Endothelial cell of umbilical vein (primary cell): ENCODE results near the gene PTCH2. TPM values are rescaled to one million over a fixed set of nuclear protein-coding genes. Genes with fewer than 3 reads are reported as not detected.

Experiments
- BruUV-seq: library from RNA; stranded (reverse); fragments of 400-500 nt; replicated peaks from 2 replicates; lab custom pipeline; 2021; lab: Mats Ljungman, UMichigan
- CTCF ChIA-PET: fragments of 300-600, 350-600 bp; sonication (Branson Sonifier 250); formaldehyde crosslinking; loops from one replicate; lab custom pipeline; 2021; ENCODE audit warnings: antibody characterized with exemption, inconsistent platforms; lab: Charles Lee
- POLR2A ChIA-PET: fragments of 300-600, 350-600 bp; sonication (Branson Sonifier 250); formaldehyde crosslinking; loops from one replicate; lab custom pipeline; 2021; ENCODE audit warnings: antibody characterized with exemption, inconsistent platforms; lab: Charles Lee
- DNase-seq: peaks from one replicate; pipeline ENCODE4 v3.0.0-alpha.2; 2011; ENCODE audit warnings: low read depth, low spot score
- FAIRE-seq: peaks from 2 replicates; lab custom pipeline; 2011; peaks lifted over from hg19 to GRCh38; lab: Jason Lieb, UNC
- H2AFZ ChIP-seq: 2 replicates; pipeline ENCODE4 v1.6.0; 2012; ENCODE audit warnings: low read depth, low read length, control low read depth, inconsistent platforms
- H3K27ac ChIP-seq: 2 replicates; pipeline ENCODE4 v1.5.1; 2011; ENCODE audit warnings: low read depth, mild to moderate bottlenecking, control low read depth, low read length, moderate library complexity; ENCODE audit not compliant: insufficient read depth
- H3K27me3 ChIP-seq, 2 experiments: 2 replicates each; pipeline versions ENCODE4 v1.6.0 to v1.6.1; 2011; ENCODE audit warnings: low read length in 2 of 2, mixed read lengths in 1 of 2; ENCODE audit not compliant: control insufficient read depth in 2 of 2, insufficient read depth in 2 of 2
- H3K36me3 ChIP-seq, 2 experiments: 2 replicates in 1 of 2; 3 replicates in 1 of 2; pipeline ENCODE4 v1.5.1; 2011; ENCODE audit warnings: low read length in 2 of 2, mild to moderate bottlenecking in 1 of 2, moderate library complexity in 1 of 2; ENCODE audit not compliant: control insufficient read depth in 2 of 2, insufficient read depth in 2 of 2; ENCODE audit errors: extremely low read depth in 1 of 2
- H3K4me1 ChIP-seq: 3 replicates; pipeline ENCODE4 v1.5.1; 2011; ENCODE audit warnings: mild to moderate bottlenecking, low read length; ENCODE audit not compliant: control insufficient read depth, insufficient read depth; ENCODE audit errors: extremely low read depth
- H3K4me2 ChIP-seq: 2 replicates; pipeline ENCODE4 v1.6.1; 2011; ENCODE audit warnings: low read length, control low read depth, mixed read lengths; ENCODE audit not compliant: insufficient read depth
- H3K4me3 ChIP-seq, 3 experiments: fragments of 200-600 bp in 1 of 3; sonication (generic), shearing (Covaris generic) in 1 of 3; replicated peaks in 1 of 3; 2 replicates each; pipeline ENCODE4 v1.5.1; 2011 to 2016; ENCODE audit warnings: control low read depth in 3 of 3, low read length in 3 of 3, mild to moderate bottlenecking in 2 of 3, inconsistent platforms in 1 of 3, low read depth in 1 of 3, moderate library complexity in 1 of 3; ENCODE audit not compliant: insufficient read depth in 1 of 3
- H3K79me2 ChIP-seq: 2 replicates; pipeline ENCODE4 v1.6.0; 2012; ENCODE audit warnings: low read length, inconsistent platforms; ENCODE audit not compliant: control insufficient read depth, insufficient read depth
- H3K9ac ChIP-seq: replicated peaks from 2 replicates; pipeline ENCODE3; 2011; ENCODE audit warnings: low read length, control low read depth; ENCODE audit not compliant: insufficient read depth; ENCODE audit errors: extremely low read depth
- H3K9me1 ChIP-seq: replicated peaks from 3 replicates; pipeline ENCODE4 v1.6.0; 2011; ENCODE audit warnings: mild to moderate bottlenecking, low read length; ENCODE audit not compliant: control insufficient read depth, insufficient read depth; ENCODE audit errors: extremely low read depth
- H3K9me3 ChIP-seq: replicated peaks from 2 replicates; pipeline ENCODE4 v1.5.1; 2012; ENCODE audit warnings: low read length, inconsistent platforms; ENCODE audit not compliant: control insufficient read depth, insufficient read depth
- H4K20me1 ChIP-seq: replicated peaks from 2 replicates; pipeline ENCODE3; 2011; ENCODE audit warnings: mild to moderate bottlenecking, low read length; ENCODE audit not compliant: control insufficient read depth, insufficient read depth; ENCODE audit errors: extremely low read depth
- CTCF ChIP-seq, 2 donors: IDR thresholded peaks; 1 replicate in 1 of 2; 2 replicates in 1 of 2; pipeline ENCODE4 v1.5.1; 2011; ENCODE audit warnings: low read length in 2 of 2, mild to moderate bottlenecking in 2 of 2, moderate library complexity in 2 of 2, control low read depth in 1 of 2, inconsistent platforms in 1 of 2, low read depth in 1 of 2; ENCODE audit not compliant: insufficient read depth in 1 of 2; ENCODE audit errors: extremely low read depth in 1 of 2
- GATA2 ChIP-seq: IDR thresholded peaks from 2 replicates; pipeline ENCODE4 v1.7.0; 2011; ENCODE audit warnings: low read depth, mild to moderate bottlenecking, moderate library complexity, mixed read lengths, low read length; ENCODE audit not compliant: insufficient read length, insufficient read depth
- JUN ChIP-seq: IDR thresholded peaks from 2 replicates; pipeline ENCODE4 v1.6.1; 2011; ENCODE audit warnings: borderline replicate concordance, low read depth; ENCODE audit not compliant: insufficient read length, insufficient read depth
- MYC ChIP-seq: IDR thresholded peaks from one replicate; pipeline ENCODE4 v1.6.1; 2011; ENCODE audit warnings: mild to moderate bottlenecking, low read depth, low read length
- POLR2AphosphoS5 ChIP-seq: IDR thresholded peaks from 2 replicates; pipeline ENCODE4 v1.6.1; 2012; ENCODE audit warnings: low read depth, mild to moderate bottlenecking, control low read depth, low read length, moderate library complexity; ENCODE audit not compliant: insufficient read depth
- dilution Hi-C: fragments of 300-500 bp; cut with MboI; formaldehyde crosslinking; loops from one replicate; pipeline ENCODE4 v1.15.0; 2019; ENCODE audit warnings: low sequenced_read_pairs; ENCODE audit not compliant: extremely low pct_ligation_motif_present
- intact Hi-C: fragments of 100-400 bp; cut with micrococcal nuclease; formaldehyde crosslinking; loops from one replicate; pipeline ENCODE4 v1.10.0; 2022
- polyA plus RNA-seq, 4 experiments: library from polyadenylated mRNA; depleted of rRNA in 3 of 4; stranded (reverse) in 3 of 4; unstranded in 1 of 4; fragments of >200 nt; gene quantifications; 2 replicates each; pipeline versions ENCODE4 v1.2.1 to v1.2.3, GENCODE V29; 2011 to 2012; ENCODE audit warnings: missing spikeins in 1 of 4
- total RNA-seq: library from RNA; stranded (reverse); gene quantifications from 2 replicates; pipeline ENCODE4 v1.2.3, GENCODE V29; 2021

The PTCH2 gene
- total and polyA plus RNA-seq, 2 donors (not counting 3 experiments of a cell fraction or from before 2014, with no cell fraction given), result 1.8 TPM

DNA sequence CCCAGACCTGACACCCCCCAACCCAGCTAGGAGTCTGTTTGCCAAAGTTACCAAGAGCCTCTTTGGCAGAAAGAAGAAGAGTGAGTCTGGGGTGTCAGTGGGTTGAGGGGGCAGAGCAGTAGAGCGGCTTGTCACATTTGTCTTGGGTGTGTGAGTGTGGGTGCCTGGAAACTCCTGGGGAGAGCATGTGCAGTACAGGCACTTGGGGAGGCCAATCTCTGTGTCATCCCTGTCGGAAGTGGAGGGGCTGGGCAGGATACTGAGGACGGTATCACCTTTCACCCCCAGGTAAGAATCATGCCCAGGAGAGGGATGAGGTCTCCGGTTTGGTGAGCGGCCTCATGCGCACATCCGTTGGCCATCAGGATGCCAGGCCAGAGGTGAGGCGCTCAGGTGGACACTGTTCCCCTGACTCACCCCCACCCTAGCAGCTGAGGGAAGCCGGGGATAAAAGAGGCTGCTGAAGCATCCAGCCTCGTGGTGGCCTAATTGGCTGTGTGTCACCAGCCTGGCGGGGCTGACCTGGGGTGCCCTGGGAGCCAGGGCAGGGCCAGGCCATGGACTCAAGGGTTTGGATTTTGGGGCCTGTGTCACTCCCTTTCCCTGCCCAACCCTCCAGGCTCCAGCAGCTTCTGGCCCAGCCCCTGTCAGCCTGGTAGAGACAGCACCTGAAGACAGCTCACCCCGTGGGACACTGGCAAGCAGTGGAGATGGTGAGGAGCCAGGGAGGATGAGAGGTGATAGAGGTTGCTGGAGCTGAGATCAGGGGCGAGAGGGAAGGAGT, 39.5 kb downstream of the PTCH2 start:
- no peak overlapping the region for H3K9ac ChIP-seq
- DNase-seq (no peak), FAIRE-seq (no peak)
- POLR2A ChIA-PET, result interaction anchor here (0.5 to 1.0 kb wide), 3 partner anchors 16 to 22 kb away, joined by 3 read pairs; no protein-coding TSS in a partner anchor
- intact Hi-C loops, result loop anchor here (10.0 kb wide), 1 partner anchor 881 kb away; the partner anchor contains the start of genes GPBP1L1 and TMEM69
- peaks cover 4 to 32% of the 10 kb centered on the region in 2 experiments for H3K36me3 ChIP-seq
- H3K79me2 ChIP-seq, result peaks cover 47% of the 10 kb centered on the region
- H3K9me3 ChIP-seq, result no peaks in the 10 kb centered on the region
- no peaks in the 10 kb centered on the region for H3K9me1 ChIP-seq
- H4K20me1 ChIP-seq, result no peaks in the 10 kb centered on the region
- dilution Hi-C loops, result no loop called here
- peak; percentile 16 for TF ChIP-seq POLR2AphosphoS5
- no peak for TF ChIP-seq GATA2
- TF ChIP-seq CTCF (IDR thresholded peaks at IDR 0.05; ENCODE audit: extremely low read depth in 1 of 2, insufficient read depth in 1 of 2, low read depth in 1 of 2, low read length in 2 of 2), result no peak
- no TSS peak for BruUV-seq
- no peak overlapping the region for H3K4me2 ChIP-seq
- peak overlapping the region; percentile 2 for H3K27ac ChIP-seq
- no peaks in the 10 kb centered on the region for H3K27me3 ChIP-seq
- peaks cover 44% of the 10 kb centered on the region for H3K4me1 ChIP-seq
- no peak overlapping the region for H3K4me3 ChIP-seq
- no peak overlapping the region for H2AFZ ChIP-seq
- CTCF ChIA-PET, result interaction anchor here (1.2 kb wide), 1 partner anchor 14 kb away, joined by 3 read pairs; no protein-coding TSS in a partner anchor

DNA sequence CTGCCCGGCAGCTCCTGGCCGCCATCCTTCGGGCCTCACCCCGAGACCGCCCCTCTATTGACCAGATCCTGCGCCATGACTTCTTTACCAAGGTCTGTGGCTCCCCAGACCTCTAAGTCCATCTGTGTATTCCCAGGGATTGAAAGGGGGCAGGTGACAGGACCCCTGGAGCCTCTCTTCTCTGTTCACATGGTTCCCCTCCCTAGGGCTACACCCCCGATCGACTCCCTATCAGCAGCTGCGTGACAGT, 40.1 kb downstream of the PTCH2 start:
- H3K9me1 ChIP-seq, result no peaks in the 10 kb centered on the region
- ChIA-PET POLR2A (interaction anchor here (3.5 kb wide), 1 partner anchor 16 kb away, joined by 48 read pairs; no protein-coding TSS in a partner anchor), CTCF (interaction anchor here (1.0 to 1.2 kb wide), 2 partner anchors 10 to 15 kb away, joined by 3 read pairs; no protein-coding TSS in a partner anchor)
- FAIRE-seq (no peak), DNase-seq (no peak)
- H3K27ac ChIP-seq, result peak overlapping the region; percentile 2
- no peaks in the 10 kb centered on the region for H3K9me3 ChIP-seq
- H3K27me3 ChIP-seq, result no peaks in the 10 kb centered on the region
- TF ChIP-seq JUN, result no peak
- TF ChIP-seq CTCF (IDR thresholded peaks at IDR 0.05; ENCODE audit: extremely low read depth in 1 of 2, insufficient read depth in 1 of 2, low read depth in 1 of 2, low read length in 2 of 2), result no peak
- TF ChIP-seq MYC, result no peak
- dilution Hi-C loops, result no loop called here
- H3K4me2 ChIP-seq, result no peak overlapping the region
- no peak overlapping the region for H3K4me3 ChIP-seq
- no TSS peak for BruUV-seq
- H3K9ac ChIP-seq, result no peak overlapping the region
- H3K36me3 ChIP-seq, result peaks cover 4 to 32% of the 10 kb centered on the region in 2 experiments
- peaks cover 39% of the 10 kb centered on the region for H3K4me1 ChIP-seq
- no peak overlapping the region for H2AFZ ChIP-seq
- H3K79me2 ChIP-seq, result peaks cover 46% of the 10 kb centered on the region
- H4K20me1 ChIP-seq, result no peaks in the 10 kb centered on the region
- intact Hi-C loops, result loop anchor here (10.0 kb wide), 1 partner anchor 882 kb away; the partner anchor contains the start of genes GPBP1L1 and TMEM69
